IPS-18c (cell line): Measurements from ENCODE around the gene PRPSAP2.

Experiments
- H3K4me3 ChIP-seq: 2 replicates; pipeline ENCODE4 v1.7.0; 2013; ENCODE audit warnings: low read depth, mild to moderate bottlenecking, low read length, moderate library complexity; ENCODE audit not compliant: insufficient read depth
- H3K9me3 ChIP-seq: one replicate; pipeline ENCODE4 v1.6.1; 2013; ENCODE audit warnings: mild to moderate bottlenecking, low read length, moderate library complexity; ENCODE audit not compliant: control insufficient read depth, insufficient read depth

The PRPSAP2 gene

DNA sequence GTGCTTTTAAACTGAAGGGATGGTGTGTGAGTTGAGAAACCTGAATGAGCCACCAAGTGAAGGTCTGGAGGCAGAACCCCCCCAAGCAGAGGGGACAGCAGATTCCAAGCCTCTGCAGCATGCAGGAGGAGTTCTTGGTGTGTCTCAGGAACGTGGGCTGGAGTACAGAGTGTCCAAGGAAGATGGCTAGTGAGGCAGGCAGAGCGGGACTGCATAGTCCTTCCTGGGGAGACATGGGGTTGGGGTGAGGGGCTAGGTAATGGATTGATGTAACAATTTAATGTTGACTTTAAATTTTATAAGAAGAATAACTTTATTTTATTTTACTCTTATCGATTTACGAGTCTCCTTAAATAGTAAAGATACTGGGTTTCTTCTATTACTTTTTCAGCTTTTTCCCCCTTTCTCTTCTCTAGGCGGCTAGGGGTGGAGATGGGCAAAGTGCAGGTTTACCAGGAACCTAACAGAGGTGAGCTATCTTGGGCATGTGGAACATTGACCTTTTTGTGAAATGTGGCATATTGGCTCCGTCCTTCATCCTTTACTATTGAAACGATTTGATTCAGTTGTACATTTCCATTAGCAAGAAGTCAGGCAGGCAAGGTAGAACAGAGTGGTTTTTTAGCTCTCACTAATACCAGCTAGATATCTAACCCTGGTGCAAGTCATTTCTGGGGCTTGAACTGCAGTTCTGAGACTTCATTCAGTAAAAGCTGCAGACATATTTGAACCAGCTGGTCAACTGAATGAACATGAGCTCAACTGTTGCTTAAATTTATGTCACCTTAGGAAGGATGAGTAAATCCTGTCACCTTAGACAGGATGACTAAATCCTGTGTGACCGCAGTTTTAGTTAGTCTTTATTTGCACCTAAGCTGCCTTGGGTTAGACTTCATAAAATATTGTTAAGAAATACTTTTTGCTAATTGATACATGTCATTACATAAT lies 9.2 kb downstream of the PRPSAP2 start:
- Histone ChIP-seq H3K9me3 (no peaks in the 10 kb centered on the region), H3K4me3 (no peak overlapping the region)

DNA sequence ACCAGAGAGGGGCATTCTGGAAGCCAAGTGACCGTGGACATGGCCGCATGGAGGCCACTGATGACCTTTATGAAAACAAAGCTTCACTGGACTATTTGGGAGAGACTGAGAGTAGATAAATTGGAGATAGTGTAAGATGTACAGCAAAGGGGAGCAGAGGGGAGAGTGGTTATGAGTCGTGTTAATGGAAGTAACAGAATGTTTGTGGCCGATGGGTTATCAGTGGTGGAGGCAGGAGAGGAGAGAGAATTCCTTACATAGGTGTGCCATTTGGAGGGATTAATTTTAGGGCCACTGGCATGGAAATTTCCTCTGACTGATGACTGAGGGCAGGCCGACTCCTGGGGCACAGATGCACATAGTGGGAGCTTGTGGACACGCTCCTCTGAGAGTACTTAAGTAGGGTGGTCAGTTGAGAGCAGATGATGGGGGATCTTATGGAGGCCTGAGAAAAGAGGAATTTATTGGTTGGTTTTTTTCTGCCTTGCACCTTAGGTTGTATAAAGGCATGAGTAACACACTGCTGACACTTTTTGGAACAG lies 19.2 kb downstream of the PRPSAP2 start:
- Histone ChIP-seq H3K9me3 (no peaks in the 10 kb centered on the region), H3K4me3 (no peak overlapping the region)

DNA sequence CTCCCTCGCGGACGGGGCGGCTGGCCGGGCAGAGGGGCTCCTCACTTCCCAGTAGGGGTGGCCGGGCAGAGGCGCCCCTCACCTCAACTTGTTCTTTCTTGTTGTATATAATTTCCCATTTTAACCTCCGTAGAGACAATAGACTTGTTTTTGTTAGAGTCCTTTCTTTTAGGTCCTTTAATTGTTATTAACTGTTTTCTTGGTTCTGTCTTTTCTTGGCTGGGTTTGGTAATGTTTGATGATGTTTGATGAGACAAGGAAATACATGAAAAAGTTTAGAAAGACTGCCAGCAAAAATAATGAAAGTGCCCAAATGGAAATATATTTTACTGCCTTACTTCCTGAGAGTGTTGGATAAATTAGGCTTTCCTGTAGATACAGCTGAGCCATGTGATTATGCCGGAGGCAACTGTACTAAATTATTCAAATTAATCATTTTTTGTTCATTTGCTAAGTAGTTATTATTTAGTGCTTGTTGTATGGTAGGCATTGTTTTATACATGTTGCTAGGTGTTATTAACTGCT lies 30.9 kb downstream of the PRPSAP2 start:
- Histone ChIP-seq H3K9me3 (peaks cover 2% of the 10 kb centered on the region), H3K4me3 (no peak overlapping the region)

DNA sequence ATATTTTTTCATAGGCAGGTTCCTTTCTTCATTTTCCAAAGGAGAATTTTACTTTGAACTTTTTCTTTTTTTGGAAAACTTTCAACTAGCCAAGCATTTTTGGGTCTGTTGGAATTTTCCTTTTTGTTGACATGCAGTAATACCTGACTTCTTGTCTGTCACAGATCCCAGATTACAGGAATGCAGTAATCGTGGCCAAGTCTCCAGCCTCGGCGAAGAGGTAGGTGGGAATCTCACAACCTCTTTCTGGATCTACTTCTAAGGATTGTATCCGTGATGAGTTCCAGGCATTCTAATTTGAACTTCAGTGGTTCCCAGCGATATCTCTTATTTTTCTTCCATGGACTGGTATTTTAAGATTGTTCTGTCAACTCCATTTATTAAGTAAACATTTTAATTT lies 31.7 kb downstream of the PRPSAP2 start:
- Histone ChIP-seq H3K9me3 (peaks cover under 1% of the 10 kb centered on the region), H3K4me3 (no peak overlapping the region)

DNA sequence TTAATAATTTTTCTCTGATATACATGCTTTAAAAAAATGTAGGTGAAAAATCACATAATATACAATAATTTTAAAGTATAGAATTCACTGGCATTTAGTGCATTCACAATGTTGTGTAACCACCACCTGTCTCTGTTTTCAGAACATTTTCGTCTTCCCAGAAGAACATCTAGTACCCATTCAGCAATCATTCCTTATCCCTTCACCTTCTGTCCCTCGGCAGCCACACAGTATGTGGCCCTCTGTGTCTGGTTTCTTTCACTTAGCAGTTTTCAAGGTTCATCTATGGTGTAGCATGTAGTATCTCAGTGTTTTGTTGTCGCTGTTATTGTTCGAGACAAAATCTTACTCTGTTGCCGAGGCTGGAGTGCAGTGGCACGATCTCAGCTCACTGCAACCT lies 33.6 kb downstream of the PRPSAP2 start:
- Histone ChIP-seq H3K4me3 (no peak overlapping the region), H3K9me3 (no peaks in the 10 kb centered on the region)

DNA sequence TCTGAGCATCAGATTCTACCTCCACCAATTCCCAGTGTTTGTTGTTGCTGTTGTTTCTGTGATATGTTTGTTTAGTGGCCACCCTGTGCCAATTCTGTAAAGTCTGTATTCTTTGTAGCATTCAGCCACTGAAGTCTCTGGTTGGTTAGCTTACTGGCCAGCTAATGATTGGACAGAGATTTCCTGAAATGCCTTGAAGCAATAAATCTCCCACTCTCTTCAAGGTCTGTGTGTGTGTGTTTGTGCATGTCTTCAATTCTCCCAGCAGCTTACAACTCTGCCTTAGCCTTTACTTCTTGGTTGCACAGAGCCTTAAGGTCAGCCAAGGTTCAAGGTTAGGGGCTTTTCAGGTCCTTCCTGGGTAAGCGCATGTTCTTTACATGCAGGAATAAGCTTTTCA lies 38.2 kb downstream of the PRPSAP2 start:
- Histone ChIP-seq H3K4me3 (no peak overlapping the region), H3K9me3 (peaks cover 2% of the 10 kb centered on the region)

DNA sequence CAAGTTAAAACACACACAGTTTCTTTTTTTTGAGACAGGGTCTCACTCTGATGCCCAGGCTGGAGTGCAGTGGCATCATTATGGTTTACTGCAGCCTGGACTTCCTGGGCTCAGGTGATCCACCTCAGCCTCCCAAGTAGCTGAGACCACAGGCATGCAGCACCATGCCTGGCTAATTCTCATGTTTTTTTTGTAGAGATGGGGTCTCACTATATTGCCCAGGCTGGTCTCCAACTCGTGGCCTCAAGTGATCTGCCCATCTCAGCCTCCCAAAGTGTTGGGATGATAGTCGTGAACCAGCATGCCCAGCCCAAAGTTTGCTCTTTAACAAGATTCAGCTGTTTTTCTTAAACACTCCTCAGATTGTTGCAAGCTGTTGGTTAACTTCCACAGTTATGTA lies 39.0 kb downstream of the PRPSAP2 start:
- peaks cover 2% of the 10 kb centered on the region for H3K9me3 ChIP-seq
- no peak overlapping the region for H3K4me3 ChIP-seq

DNA sequence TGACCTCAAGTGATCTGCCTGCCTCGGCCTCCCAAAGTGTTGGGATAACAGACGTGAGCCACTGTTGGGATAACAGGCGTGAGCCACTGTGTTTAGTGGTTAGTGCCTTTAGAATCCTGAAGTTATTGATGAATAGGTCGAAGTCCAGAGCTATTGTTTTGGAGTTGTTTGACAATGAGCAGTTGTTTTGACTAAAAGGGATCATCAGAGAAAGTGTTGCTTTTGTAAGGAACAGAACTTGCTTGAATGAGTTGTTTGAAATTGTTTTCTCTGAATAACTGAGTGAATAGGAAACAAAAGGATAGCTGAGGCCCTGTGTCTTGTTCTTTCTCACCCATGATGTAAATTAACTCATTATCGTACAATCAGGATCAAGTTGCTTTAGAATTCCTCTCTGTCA lies 46.6 kb downstream of the PRPSAP2 start:
- Histone ChIP-seq H3K9me3 (no peaks in the 10 kb centered on the region), H3K4me3 (no peak overlapping the region)

DNA sequence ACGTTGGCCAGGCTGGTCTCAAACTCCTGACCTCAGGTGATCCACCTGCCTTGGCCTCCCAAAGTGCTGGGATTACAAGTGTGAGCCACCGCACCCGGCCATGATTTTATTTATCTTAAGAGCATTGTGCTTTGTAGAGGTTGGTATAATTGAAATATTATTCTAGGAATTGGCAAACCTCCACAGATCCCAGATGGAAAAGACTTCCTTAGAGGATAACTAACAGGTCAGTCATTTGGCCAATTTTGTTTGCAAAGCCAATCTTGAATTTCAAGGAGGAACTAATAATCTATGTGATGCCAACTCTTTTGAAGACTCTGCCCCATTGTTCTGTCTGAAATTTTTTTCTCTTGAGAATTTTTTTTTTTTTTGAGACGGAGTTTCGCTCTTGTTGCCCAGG lies 47.3 kb downstream of the PRPSAP2 start:
- no peaks in the 10 kb centered on the region for H3K9me3 ChIP-seq
- H3K4me3 ChIP-seq: no peak overlapping the region

DNA sequence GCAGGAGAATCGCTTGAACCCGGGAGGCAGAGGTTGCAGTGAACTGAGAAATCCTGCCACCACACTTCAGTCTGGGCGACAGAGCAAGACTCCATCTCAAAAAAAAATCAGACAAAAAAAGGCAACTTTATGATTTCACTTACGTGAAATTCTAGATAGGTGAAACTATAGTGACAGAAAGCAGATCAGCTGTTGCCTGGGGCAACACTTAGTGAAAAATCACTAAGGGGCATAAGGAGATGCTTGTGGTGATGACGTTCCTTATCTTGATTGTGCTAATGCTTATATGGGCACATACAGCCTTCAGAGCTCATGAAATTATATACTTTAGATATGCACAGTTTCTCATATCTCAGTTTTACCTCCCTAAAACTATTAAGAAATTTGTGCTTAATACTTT lies 52.4 kb downstream of the PRPSAP2 start:
- Histone ChIP-seq H3K9me3 (no peaks in the 10 kb centered on the region), H3K4me3 (no peak overlapping the region)

DNA sequence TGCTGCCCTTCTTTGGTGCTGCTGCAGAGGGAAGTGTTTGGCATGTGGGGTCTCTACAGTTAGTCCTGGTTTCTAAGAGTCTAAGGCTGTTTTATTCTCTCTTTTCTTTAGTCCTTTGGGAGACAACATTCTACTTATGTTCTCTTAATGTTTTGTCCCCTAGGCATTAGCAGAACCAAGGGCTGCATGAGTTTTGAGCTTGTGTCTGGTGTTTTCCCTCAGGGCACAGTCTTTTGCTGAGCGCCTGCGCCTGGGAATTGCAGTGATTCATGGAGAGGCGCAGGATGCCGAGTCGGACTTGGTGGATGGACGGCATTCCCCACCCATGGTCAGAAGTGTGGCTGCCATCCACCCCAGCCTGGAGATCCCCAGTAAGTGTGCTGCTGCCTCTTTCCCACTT lies 53.0 kb downstream of the PRPSAP2 start:
- H3K4me3 ChIP-seq: no peak overlapping the region
- no peaks in the 10 kb centered on the region for H3K9me3 ChIP-seq

DNA sequence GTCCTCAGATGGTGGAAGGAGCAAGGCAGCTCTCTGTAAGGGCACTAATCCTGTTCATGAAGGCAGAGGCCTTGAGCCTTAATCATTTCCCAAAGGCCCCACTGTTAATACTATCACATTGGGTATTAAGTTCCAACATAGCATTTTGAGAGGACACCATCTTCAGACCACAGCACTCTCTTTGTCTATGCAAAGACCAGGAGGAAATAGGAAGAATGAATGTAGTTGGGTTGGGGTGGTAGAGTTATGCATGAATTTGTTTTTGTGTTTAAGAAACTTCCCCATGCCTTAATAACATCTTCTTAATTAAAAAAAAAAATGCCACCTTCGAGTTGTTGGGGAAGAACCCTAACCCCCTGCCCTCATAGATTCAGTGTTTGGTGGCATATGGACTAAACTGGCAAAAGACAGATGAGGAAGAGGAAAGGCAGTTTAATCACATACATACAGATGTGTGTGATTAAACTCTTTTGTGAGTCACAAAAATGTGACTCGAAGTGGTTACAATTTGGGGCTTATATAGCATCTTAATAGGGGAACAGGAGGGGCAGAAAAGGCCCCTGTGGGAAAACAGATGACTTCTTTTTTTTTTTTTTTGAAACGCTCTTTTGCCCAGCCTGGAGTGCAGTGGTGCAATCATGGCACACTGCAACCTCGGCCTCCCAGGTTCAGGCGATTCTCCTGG lies 59.0 kb downstream of the PRPSAP2 start:
- Histone ChIP-seq H3K4me3 (no peak overlapping the region), H3K9me3 (no peaks in the 10 kb centered on the region)

DNA sequence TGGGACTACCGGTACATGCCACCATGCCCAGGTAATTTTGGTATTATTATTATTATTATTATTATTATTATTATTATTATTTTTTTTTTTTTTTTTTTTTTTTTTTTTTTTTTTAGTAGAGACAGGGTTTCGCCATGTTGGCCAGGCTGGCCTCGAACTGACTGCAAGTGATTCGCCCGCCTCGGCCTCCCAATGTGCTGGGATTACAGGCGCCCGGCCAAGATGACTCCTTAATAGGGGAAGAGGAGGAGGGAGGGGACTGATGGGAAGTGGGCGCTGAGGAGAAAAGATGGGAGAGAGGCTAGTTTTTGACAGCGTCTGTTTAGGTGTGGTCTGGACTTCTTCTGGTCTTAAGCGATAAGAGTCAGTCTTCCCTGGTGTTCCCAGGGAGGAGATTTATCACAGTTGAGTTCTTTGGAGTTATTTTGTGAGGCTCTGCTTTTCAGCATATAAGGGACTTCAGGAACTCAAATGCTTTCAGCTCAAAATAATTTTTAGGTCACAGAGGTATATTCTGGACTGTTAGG lies 59.6 kb downstream of the PRPSAP2 start:
- no peak overlapping the region for H3K4me3 ChIP-seq
- H3K9me3 ChIP-seq: no peaks in the 10 kb centered on the region

DNA sequence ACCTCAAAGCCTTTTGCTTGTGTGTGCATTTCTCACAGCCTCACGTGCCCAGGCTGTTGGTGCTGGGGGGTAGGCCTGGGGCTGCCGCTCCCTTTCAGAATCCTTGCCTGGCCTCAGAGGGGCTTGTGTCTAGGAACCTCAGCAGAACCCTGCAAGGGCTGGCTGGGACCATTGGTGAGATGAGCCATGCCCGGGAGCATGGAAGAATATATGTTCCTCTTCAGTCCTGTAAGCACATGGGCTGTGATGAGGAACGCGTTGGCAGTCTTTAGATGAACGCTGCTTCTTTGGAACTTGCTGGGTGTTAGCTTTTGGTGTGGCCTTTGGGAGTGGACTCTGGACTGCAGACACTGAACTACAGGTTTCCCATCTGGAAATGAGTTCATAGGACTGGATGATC lies 62.0 kb downstream of the PRPSAP2 start:
- H3K9me3 ChIP-seq: no peaks in the 10 kb centered on the region
- H3K4me3 ChIP-seq: no peak overlapping the region

DNA sequence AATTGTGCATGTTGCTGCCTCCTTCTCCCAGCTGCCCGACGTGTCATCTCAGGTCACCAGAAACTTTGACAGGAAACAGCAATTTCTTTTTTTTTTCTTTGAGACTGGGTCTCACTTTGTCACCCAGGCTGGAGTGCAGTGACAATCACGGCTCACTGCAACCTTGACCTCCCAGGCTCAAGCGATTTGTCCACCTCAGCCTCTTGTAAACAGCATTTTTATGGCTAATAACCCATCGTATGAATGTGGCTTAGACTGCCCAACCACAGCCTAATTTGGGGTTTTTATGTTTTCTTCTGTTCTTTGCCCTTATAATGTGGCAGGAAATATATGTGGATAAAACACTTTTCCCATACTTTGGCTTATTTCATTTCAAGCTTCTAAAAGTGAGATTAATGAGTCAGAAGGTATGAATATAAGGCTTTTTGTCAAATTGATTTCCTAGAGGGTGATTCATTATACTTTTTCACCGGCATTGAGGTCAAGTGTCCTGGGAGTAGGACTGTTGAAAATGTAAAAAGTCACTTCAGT lies 63.0 kb downstream of the PRPSAP2 start:
- Histone ChIP-seq H3K9me3 (no peaks in the 10 kb centered on the region), H3K4me3 (no peak overlapping the region)

DNA sequence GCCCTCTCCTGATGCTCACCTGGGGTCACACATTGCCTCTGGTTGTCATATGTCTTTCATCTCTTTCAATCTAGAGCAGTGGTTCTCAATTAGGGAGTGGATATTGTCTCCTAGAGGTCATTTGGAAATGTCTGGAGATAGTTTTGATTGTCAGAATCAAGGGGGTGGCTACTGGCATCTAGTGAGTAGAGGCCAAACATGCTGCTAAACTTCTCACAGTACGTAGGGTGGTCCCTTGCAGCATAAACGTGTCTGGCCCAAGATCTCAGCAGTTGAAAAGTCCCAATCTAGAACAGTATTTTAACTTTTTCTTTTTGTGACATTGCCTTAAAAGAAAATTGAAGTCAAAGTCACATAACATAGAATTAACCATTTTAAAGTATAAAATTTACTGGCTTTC lies 63.6 kb downstream of the PRPSAP2 start:
- H3K9me3 ChIP-seq: no peaks in the 10 kb centered on the region
- no peak overlapping the region for H3K4me3 ChIP-seq

DNA sequence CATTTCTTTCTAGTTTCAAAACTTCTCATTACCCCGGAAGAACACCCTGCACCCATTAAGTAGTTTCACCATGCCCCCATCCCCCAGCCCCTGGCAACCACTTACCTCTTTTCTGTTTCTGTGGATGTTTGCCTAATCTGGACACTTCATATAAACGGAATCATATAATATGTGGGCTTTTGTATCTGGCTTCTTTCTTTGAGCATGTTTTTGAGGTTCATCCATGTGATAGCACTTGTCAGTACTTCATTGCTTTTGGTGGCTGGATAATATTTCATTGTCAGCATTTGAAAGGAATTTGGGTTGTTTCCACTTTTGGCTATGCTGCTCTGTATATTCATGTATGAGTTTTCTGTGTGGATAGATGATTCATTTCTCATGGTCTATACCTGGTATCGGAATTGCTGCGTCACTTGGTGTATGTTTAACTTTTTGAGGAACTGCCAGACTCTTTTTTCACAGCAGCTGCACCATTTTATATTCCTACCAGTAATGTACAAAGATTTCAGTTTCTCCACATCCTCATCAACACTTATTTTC lies 64.1 kb downstream of the PRPSAP2 start:
- no peaks in the 10 kb centered on the region for H3K9me3 ChIP-seq
- H3K4me3 ChIP-seq: no peak overlapping the region
